Thyroid gland (tissue), 4 donors: ENCODE data around the gene HSPB6.

ENCODE experiments used
- CTCF ChIP-seq, 6 experiments: fragments of 200-600 bp in 3 of 6; fragments of 450-650 bp in 3 of 6; sonication (generic) in 3 of 6; IDR thresholded peaks; one replicate each; pipeline ENCODE4 v1.5.1; 2016 to 2019; ENCODE audit warnings: antibody characterized with exemption in 6 of 6, mild to moderate bottlenecking in 2 of 6, inconsistent platforms in 1 of 6, moderate library complexity in 1 of 6
- POLR2A ChIP-seq, 2 donors: fragments of 450-650 bp; IDR thresholded peaks; one replicate each; pipeline ENCODE4 v1.6.1; 2017; ENCODE audit warnings: antibody characterized with exemption in 2 of 2, mild to moderate bottlenecking in 2 of 2, moderate library complexity in 1 of 2

GRCh38 chr19:35727053-35727955, 29.5 kb downstream of the HSPB6 start:
- no peak for TF ChIP-seq CTCF (IDR thresholded peaks at IDR 0.05)
- TF ChIP-seq POLR2A (IDR thresholded peaks at IDR 0.05), result no peak
